SK-N-MC (cell line): ENCODE data around the gene CADM4.

Experiments
- EZH2 ChIP-seq: fragments of 200-600 bp; sonication (generic); IDR thresholded peaks from one replicate; pipeline ENCODE4 v1.6.1; 2017; ENCODE audit warnings: antibody characterized with exemption
- POLR2AphosphoS5 ChIP-seq: IDR thresholded peaks from 2 replicates; pipeline ENCODE4 v1.6.1; 2012; ENCODE audit warnings: mild to moderate bottlenecking, low read depth, low read length, borderline replicate concordance

- TF ChIP-seq EZH2 (no peak), POLR2AphosphoS5 (no peak)
Observed at GRCh38 chr19:43649514-43649913, 9.9 kb upstream of the CADM4 start.
